ENCODE measurements around the gene SULT1B1. TPM values are rescaled to one million over a fixed set of nuclear protein-coding genes. Genes with fewer than 3 reads are reported as not detected.

SULT1B1 gene
- total RNA-seq, 1 experiment from 2014 or later = 0.04 TPM

DNA sequence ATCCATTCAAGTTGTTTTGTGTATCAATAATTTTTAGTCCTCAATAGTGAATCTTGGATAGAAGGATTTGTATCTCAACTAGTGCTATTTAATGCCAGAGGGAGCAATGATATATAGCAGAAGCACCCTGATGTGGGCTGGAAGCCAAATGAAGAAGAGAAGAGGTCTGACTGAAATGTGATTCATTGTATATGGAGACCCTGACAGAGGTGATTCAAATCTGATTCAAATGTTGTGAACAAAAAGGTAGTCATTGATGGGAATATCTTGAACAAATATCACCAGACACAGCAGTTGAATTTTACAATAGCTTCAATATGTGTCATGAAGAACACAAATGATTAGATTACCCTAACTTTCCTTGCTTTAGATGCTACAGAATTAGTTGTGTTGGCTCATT lies 27.5 kb upstream of the SULT1B1 start (continued):
- no peak for TF ChIP-seq ZBTB21 (CRISPR knock-in tag; IDR thresholded peaks at IDR 0.05; ENCODE audit: borderline replicate concordance)
- TF ChIP-seq, protein P1, sequence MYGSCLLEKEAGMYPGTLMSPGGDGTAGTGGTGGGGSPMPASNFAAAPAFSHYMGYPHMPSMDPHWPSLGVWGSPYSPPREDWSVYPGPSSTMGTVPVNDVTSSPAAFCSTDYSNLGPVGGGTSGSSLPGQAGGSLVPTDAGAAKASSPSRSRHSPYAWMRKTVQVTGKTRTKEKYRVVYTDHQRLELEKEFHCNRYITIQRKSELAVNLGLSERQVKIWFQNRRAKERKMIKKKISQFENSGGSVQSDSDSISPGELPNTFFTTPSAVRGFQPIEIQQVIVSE (CRISPR knock-in tag; IDR thresholded peaks at IDR 0.05; ENCODE audit: borderline replicate concordance) = no peak

DNA sequence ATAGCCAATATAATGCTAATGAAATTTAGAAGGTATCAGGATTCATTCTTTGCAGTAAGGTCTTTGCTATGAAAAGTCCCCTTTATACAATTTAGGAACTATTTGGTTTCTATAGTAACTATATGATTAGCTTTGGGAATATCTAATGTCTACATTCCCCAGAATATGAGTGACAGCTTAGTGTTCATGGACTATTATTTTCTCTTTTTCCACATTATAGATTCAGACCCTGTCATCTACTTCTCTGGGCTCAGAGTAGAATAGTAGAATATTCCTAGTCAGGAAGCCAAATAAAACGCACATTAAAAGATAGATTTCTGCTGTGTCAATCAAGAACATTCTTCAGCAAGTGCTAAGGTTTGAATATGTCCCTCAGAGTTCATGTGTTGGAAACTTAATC lies 26.1 kb upstream of the SULT1B1 start:
- TF ChIP-seq, protein P2, sequence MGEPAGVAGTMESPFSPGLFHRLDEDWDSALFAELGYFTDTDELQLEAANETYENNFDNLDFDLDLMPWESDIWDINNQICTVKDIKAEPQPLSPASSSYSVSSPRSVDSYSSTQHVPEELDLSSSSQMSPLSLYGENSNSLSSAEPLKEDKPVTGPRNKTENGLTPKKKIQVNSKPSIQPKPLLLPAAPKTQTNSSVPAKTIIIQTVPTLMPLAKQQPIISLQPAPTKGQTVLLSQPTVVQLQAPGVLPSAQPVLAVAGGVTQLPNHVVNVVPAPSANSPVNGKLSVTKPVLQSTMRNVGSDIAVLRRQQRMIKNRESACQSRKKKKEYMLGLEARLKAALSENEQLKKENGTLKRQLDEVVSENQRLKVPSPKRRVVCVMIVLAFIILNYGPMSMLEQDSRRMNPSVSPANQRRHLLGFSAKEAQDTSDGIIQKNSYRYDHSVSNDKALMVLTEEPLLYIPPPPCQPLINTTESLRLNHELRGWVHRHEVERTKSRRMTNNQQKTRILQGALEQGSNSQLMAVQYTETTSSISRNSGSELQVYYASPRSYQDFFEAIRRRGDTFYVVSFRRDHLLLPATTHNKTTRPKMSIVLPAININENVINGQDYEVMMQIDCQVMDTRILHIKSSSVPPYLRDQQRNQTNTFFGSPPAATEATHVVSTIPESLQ (CRISPR knock-in tag; IDR thresholded peaks at IDR 0.05) = no peak
- TF ChIP-seq NR3C1 (CRISPR knock-in tag; conservative IDR thresholded peaks at IDR 0.05; ENCODE audit: low read depth) (no peak), NFE2L1 (CRISPR knock-in tag; IDR thresholded peaks at IDR 0.05) (no peak)
- H3K36me3 Mint-ChIP-seq = no peaks in the 10 kb centered on the region
- H3K4me3 Mint-ChIP-seq = no peak overlapping the region
- H3K4me1 Mint-ChIP-seq = peaks cover under 1% of the 10 kb centered on the region
- DNase-seq (ENCODE audit: low spot score) (no peak), ATAC-seq (no peak)
- H3K27ac Mint-ChIP-seq = no peak overlapping the region
- POLR2A ChIA-PET = no interaction called here
- H3K9me3 Mint-ChIP-seq = peaks cover 6% of the 10 kb centered on the region; the same call in 1 of the 2 replicates
- CTCF ChIA-PET = no interaction called here
- H3K27me3 Mint-ChIP-seq (ENCODE audit: low read depth) = no peaks in the 10 kb centered on the region

DNA sequence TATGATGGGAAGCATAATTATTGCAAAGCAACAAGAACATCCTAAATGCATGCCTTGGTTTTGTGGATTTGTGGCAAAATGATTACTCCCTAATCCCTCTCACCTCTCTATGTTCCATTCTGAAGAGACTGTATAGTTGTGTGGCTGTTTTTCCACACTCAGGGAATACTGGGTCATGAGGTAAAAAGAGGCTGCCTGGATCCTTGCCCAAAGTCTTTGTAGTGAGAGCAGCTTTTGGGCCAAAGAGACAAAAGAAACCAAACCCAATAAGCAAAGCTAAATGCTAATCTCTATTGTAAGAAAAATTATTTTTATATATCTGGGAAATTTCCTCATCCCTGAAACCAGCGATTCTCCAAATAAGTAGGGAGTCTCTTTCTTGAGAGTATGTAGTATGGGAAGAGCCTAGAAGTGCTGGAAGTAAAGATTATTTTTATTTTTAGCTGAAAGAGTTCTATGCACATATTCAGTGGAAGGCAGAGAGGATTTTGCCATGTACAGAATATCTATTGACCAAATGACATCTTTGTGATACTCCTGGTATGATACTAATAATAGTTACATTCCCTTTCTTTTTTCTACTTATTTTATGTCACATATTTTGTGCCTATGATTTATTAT lies 24.9 kb upstream of the SULT1B1 start:
- no peak for ATAC-seq
- Mint-ChIP-seq H3K9me3 (peaks cover 6% of the 10 kb centered on the region; the same call in 1 of the 2 replicates), H3K27me3 (ENCODE audit: low read depth) (no peaks in the 10 kb centered on the region), H3K4me1 (peaks cover 3% of the 10 kb centered on the region), H3K36me3 (no peaks in the 10 kb centered on the region), H3K27ac (no peak overlapping the region), H3K4me3 (no peak overlapping the region)
- ChIA-PET POLR2A (no interaction called here), CTCF (no interaction called here)
- TF ChIP-seq TCF7 (CRISPR knock-in tag; IDR thresholded peaks at IDR 0.05; ENCODE audit: low read depth) = no peak
- TF ChIP-seq ZNF416 (CRISPR knock-in tag; IDR thresholded peaks at IDR 0.05) = no peak
- TF ChIP-seq GRHL2 (CRISPR knock-in tag; IDR thresholded peaks at IDR 0.05; ENCODE audit: insufficient replicate concordance, severe bottlenecking) = no peak
- TF ChIP-seq, protein P3, sequence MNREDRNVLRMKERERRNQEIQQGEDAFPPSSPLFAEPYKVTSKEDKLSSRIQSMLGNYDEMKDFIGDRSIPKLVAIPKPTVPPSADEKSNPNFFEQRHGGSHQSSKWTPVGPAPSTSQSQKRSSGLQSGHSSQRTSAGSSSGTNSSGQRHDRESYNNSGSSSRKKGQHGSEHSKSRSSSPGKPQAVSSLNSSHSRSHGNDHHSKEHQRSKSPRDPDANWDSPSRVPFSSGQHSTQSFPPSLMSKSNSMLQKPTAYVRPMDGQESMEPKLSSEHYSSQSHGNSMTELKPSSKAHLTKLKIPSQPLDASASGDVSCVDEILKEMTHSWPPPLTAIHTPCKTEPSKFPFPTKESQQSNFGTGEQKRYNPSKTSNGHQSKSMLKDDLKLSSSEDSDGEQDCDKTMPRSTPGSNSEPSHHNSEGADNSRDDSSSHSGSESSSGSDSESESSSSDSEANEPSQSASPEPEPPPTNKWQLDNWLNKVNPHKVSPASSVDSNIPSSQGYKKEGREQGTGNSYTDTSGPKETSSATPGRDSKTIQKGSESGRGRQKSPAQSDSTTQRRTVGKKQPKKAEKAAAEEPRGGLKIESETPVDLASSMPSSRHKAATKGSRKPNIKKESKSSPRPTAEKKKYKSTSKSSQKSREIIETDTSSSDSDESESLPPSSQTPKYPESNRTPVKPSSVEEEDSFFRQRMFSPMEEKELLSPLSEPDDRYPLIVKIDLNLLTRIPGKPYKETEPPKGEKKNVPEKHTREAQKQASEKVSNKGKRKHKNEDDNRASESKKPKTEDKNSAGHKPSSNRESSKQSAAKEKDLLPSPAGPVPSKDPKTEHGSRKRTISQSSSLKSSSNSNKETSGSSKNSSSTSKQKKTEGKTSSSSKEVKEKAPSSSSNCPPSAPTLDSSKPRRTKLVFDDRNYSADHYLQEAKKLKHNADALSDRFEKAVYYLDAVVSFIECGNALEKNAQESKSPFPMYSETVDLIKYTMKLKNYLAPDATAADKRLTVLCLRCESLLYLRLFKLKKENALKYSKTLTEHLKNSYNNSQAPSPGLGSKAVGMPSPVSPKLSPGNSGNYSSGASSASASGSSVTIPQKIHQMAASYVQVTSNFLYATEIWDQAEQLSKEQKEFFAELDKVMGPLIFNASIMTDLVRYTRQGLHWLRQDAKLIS (CRISPR knock-in tag; IDR thresholded peaks at IDR 0.05; ENCODE audit: borderline replicate concordance) = no peak
- no peak for DNase-seq (ENCODE audit: low spot score)

DNA sequence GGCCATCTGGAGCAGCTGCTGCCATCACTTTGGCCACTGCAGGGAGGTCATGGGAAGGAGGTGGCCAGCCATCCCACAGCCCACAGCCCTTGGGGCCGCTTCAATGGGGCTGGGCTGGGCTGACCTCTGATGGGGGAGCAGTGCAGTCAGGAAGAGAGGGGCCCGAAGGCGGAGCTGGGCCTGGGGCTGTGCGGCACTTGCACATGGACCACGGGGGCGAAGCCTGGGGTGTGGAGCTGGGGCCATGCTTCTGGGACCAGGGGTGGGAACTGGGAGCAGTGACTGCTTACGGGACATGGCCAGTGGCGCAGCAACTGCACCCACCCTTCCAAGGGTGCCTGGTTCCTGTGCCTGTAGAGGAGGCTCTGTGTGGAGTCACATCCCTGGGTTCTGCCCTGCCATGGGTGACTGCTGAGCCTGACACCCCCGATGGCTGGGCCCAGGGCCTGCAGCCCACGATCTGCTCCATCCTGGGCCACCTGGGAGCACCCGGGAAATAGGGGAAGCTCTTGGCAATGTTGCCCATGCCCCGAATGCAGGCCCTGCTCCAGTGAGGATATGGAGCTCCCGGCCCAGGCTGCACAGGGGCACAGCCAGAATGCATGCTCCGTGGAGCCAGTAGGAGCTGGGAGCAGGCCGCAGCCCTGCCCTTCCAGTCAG lies 22.4 kb upstream of the SULT1B1 start:
- ChIA-PET POLR2A (no interaction called here), CTCF (interaction anchor here (0.5 kb wide), 1 partner anchor 471 kb away, joined by 4 read pairs; no protein-coding TSS in a partner anchor)
- H3K27ac Mint-ChIP-seq = no peak overlapping the region
- peaks cover 6% of the 10 kb centered on the region; the same call in 1 of the 2 replicates for H3K9me3 Mint-ChIP-seq
- no peaks in the 10 kb centered on the region for H3K27me3 Mint-ChIP-seq (ENCODE audit: low read depth)
- DNase-seq (ENCODE audit: low spot score) (no peak), ATAC-seq (no peak; the same call in 1 of the 2 replicates)
- H3K36me3 Mint-ChIP-seq = no peaks in the 10 kb centered on the region
- H3K4me3 Mint-ChIP-seq = no peak overlapping the region
- peaks cover 3% of the 10 kb centered on the region for H3K4me1 Mint-ChIP-seq
- TF ChIP-seq, protein P4, sequence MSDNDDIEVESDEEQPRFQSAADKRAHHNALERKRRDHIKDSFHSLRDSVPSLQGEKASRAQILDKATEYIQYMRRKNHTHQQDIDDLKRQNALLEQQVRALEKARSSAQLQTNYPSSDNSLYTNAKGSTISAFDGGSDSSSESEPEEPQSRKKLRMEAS (CRISPR knock-in tag; IDR thresholded peaks at IDR 0.05) = no peak
- TF ChIP-seq ZNF263 (CRISPR knock-in tag; IDR thresholded peaks at IDR 0.05; ENCODE audit: low read depth) (no peak), GABPB1 (CRISPR knock-in tag; IDR thresholded peaks at IDR 0.05) (no peak), CREB1 (CRISPR knock-in tag; IDR thresholded peaks at IDR 0.05) (no peak), HMGA2 (CRISPR knock-in tag; IDR thresholded peaks at IDR 0.05) (no peak)
- TF ChIP-seq, protein P5, sequence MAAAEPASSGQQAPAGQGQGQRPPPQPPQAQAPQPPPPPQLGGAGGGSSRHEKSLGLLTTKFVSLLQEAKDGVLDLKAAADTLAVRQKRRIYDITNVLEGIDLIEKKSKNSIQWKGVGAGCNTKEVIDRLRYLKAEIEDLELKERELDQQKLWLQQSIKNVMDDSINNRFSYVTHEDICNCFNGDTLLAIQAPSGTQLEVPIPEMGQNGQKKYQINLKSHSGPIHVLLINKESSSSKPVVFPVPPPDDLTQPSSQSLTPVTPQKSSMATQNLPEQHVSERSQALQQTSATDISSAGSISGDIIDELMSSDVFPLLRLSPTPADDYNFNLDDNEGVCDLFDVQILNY (CRISPR knock-in tag; IDR thresholded peaks at IDR 0.05) = no peak
- TF ChIP-seq, protein P3 (CRISPR knock-in tag; IDR thresholded peaks at IDR 0.05; ENCODE audit: borderline replicate concordance) = no peak
- TF ChIP-seq, protein P6, sequence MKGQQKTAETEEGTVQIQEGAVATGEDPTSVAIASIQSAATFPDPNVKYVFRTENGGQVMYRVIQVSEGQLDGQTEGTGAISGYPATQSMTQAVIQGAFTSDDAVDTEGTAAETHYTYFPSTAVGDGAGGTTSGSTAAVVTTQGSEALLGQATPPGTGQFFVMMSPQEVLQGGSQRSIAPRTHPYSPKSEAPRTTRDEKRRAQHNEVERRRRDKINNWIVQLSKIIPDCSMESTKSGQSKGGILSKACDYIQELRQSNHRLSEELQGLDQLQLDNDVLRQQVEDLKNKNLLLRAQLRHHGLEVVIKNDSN (CRISPR knock-in tag; IDR thresholded peaks at IDR 0.05) = no peak

Measured in WTC11 (cell line).